OCI-LY3 (cell line): ENCODE measurements around the gene AFAP1.

ENCODE experiments used
- EZH2phosphoT487 ChIP-seq: fragments of 200-600 bp; shearing (Covaris generic); IDR thresholded peaks from 2 replicates; pipeline ENCODE4 v1.6.1; 2018; ENCODE audit warnings: antibody characterized with exemption, mixed run types, low read depth
- TF ChIP-seq, protein P1 (sequence below): fragments of 200-600, 300-600 bp; sonication (generic); IDR thresholded peaks from 2 replicates; pipeline ENCODE4 v1.5.1; 2014; ENCODE audit warnings: antibody characterized with exemption, low read length, low read depth

DNA sequence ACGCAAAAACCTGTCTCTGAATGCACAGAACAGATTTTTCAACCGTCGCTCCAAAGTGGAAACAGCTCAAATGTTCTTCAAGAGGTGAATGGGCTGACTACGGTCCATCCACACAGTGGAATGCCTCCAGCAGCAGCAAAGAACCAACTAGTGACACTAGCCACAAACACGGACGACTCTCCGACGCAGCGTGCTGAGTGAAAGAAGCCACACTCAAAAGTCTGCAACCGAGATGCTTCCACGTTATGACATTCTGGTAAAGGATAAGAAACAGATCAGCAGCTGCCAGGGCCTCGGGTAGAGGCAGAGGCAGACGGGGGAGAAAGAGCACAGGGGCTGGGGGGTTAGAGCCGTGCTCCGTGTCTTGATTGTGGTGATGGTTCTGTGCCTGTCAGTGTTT, 125.2 kb downstream of the AFAP1 start:
- TF ChIP-seq, protein P1, sequence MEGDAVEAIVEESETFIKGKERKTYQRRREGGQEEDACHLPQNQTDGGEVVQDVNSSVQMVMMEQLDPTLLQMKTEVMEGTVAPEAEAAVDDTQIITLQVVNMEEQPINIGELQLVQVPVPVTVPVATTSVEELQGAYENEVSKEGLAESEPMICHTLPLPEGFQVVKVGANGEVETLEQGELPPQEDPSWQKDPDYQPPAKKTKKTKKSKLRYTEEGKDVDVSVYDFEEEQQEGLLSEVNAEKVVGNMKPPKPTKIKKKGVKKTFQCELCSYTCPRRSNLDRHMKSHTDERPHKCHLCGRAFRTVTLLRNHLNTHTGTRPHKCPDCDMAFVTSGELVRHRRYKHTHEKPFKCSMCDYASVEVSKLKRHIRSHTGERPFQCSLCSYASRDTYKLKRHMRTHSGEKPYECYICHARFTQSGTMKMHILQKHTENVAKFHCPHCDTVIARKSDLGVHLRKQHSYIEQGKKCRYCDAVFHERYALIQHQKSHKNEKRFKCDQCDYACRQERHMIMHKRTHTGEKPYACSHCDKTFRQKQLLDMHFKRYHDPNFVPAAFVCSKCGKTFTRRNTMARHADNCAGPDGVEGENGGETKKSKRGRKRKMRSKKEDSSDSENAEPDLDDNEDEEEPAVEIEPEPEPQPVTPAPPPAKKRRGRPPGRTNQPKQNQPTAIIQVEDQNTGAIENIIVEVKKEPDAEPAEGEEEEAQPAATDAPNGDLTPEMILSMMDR, result no peak
- no peak for TF ChIP-seq EZH2phosphoT487
